ENCODE measurements around the gene CFAP210. TPM values are rescaled to one million over a fixed set of nuclear protein-coding genes. Genes with fewer than 3 reads are reported as not detected.
"Not testable (repeated sequence)": the region's sequence is repeated elsewhere in the genome, so short reads cannot be mapped to it uniquely, and the experiment has no call there.

Gene CFAP210
- total RNA-seq, 5 donors from 2014 or later (not counting 1 experiment from before 2014, with no cell fraction given), result 0.35 to 0.96 TPM; not detected in 3

GRCh38 chr2:169596546-169596945 is 97.7 kb downstream of the CFAP210 start:
- peaks cover 40 to 44% (median 43%) of the 10 kb centered on the region in 3 donors for H3K4me1 Mint-ChIP-seq
- H3K27me3 ChIP-seq (replicated peaks in 1 of 2; ENCODE audit: control insufficient read depth in 2 of 2, extremely low read depth in 1 of 2, insufficient read depth in 2 of 2, low read length in 1 of 2); H3K27me3 Mint-ChIP-seq; H3K9me3 Mint-ChIP-seq; H3K27ac ChIP-seq (ENCODE audit: low read length); H3K36me3 ChIP-seq (ENCODE audit: control insufficient read depth in 2 of 2, extremely low read depth in 1 of 2, insufficient read depth in 1 of 2, low read length in 1 of 2); H3K27ac Mint-ChIP-seq; H3K4me3 ChIP-seq (ENCODE audit: control insufficient read depth in 1 of 2, extremely low read depth in 1 of 2, low read length in 1 of 2); H3K4me3 Mint-ChIP-seq; H3K9me3 ChIP-seq; ATAC-seq (replicated peaks in 1 of 4); CTCF ChIA-PET; H3K4me1 ChIP-seq (ENCODE audit: control insufficient read depth in 1 of 2, extremely low read depth in 1 of 2, insufficient read depth in 2 of 2, low read length in 2 of 2); DNase-seq: not testable (repeated sequence)
- POLR2A ChIA-PET, result interaction anchor here (0.6 to 1.0 kb wide), 3 partner anchors 10 to 1509 kb away, joined by 3 to 4 read pairs (median 3); no protein-coding TSS in a partner anchor
- WGBS (ENCODE audit: insufficient coverage), result 100% methylated on average over 2 of the region's 7 CpGs
- H3K36me3 Mint-ChIP-seq, result peaks cover 14% of the 10 kb centered on the region

Other genes starting within 250 kb of the CFAP210 start
- 1 to 10 TPM; 1.8 to 3.0 (median 2.0) TPM for gene BBS5, start 214.9 kb downstream of the CFAP210 start, total RNA-seq
- gene KLHL41, start 184.7 kb downstream of the CFAP210 start, total RNA-seq, result under 1 TPM in 3 of 5 donors, not detected in 2; 0.23 to 0.43 (median 0.35) TPM
- 10 to 100 TPM; 17.6 to 26.8 (median 25.2) TPM for gene FASTKD1, start 120.5 kb downstream of the CFAP210 start, total RNA-seq
- 10 to 100 TPM; 63.6 to 78.2 (median 71.3) TPM for gene PPIG, start 110.1 kb downstream of the CFAP210 start, total RNA-seq
- gene PHOSPHO2, start 64 bp upstream of the CFAP210 start, total RNA-seq, result 1 to 10 TPM; 3.6 to 8.6 (median 6.1) TPM
- gene KLHL23, start 39.4 kb upstream of the CFAP210 start, total RNA-seq, result 1 to 10 TPM in 3 of 5 donors, under 1 TPM in 2; 0.55 to 1.3 (median 1.2) TPM
- gene SSB, start 104.5 kb upstream of the CFAP210 start, total RNA-seq, result 100 to 1,000 TPM in 1 of 5 donors, 10 to 100 TPM in 4; 84.3 to 118 (median 91.0) TPM
- gene METTL5, start 130.5 kb upstream of the CFAP210 start, total RNA-seq, result 10 to 100 TPM; 27.3 to 45.8 (median 41.0) TPM
- 10 to 100 TPM; 28.6 to 49.9 (median 31.3) TPM for gene UBR3, start 133.0 kb upstream of the CFAP210 start, total RNA-seq